ENCODE data around the gene MGAT3. TPM values are rescaled to one million over a fixed set of nuclear protein-coding genes. Genes with fewer than 3 reads are reported as not detected.

The MGAT3 gene
- total and polyA plus RNA-seq, 5 donors, result 7.3 to 11.6 (median 9.2) TPM

- DNase-seq (no peak), ATAC-seq (peak in 1 of 2 donors; percentile 21)
- H3K27ac ChIP-seq (ENCODE audit: low read length), result no peak overlapping the region
- intact Hi-C loops (cut with DNase I), result no loop called here
- H3K27me3 ChIP-seq (ENCODE audit: control insufficient read depth, insufficient read depth), result no peaks in the 10 kb centered on the region
- H3K4me1 ChIP-seq (ENCODE audit: control insufficient read depth, insufficient read depth, low read length), result peaks cover 6% of the 10 kb centered on the region
- H3K4me3 ChIP-seq (ENCODE audit: low read length), result no peak overlapping the region
- WGBS, result 57% methylated on average over 7 of the region's 7 CpGs
- H3K9me3 ChIP-seq (ENCODE audit: control insufficient read depth, low read length), result no peaks in the 10 kb centered on the region
Measured at GRCh38 chr22:39416319-39416718, 40.5 kb upstream of the MGAT3 start.

GRCh38 chr22:39417641-39418040 lies 39.2 kb upstream of the MGAT3 start:
- H3K4me3 ChIP-seq (ENCODE audit: low read length), result no peak overlapping the region
- H3K4me1 ChIP-seq (ENCODE audit: control insufficient read depth, insufficient read depth, low read length), result peaks cover 6% of the 10 kb centered on the region
- WGBS, result 91% methylated on average over 12 of the region's 12 CpGs
- no peak for DNase-seq
- no peaks in the 10 kb centered on the region for H3K27me3 ChIP-seq (ENCODE audit: control insufficient read depth, insufficient read depth)
- no peak for ATAC-seq
- H3K9me3 ChIP-seq (ENCODE audit: control insufficient read depth, low read length), result no peaks in the 10 kb centered on the region
- no peak overlapping the region for H3K27ac ChIP-seq (ENCODE audit: low read length)
- intact Hi-C loops (cut with DNase I), result no loop called here

GRCh38 chr22:39418696-39419095 lies 38.1 kb upstream of the MGAT3 start:
- H3K4me1 ChIP-seq (ENCODE audit: control insufficient read depth, insufficient read depth, low read length), result peaks cover 6% of the 10 kb centered on the region
- no peaks in the 10 kb centered on the region for H3K9me3 ChIP-seq (ENCODE audit: control insufficient read depth, low read length)
- H3K27me3 ChIP-seq (ENCODE audit: control insufficient read depth, insufficient read depth), result no peaks in the 10 kb centered on the region
- intact Hi-C loops (cut with DNase I), result no loop called here
- no peak overlapping the region for H3K4me3 ChIP-seq (ENCODE audit: low read length)
- ATAC-seq (no peak), DNase-seq (no peak)
- WGBS, result 89% methylated on average over 12 of the region's 12 CpGs
- H3K27ac ChIP-seq (ENCODE audit: low read length), result no peak overlapping the region

GRCh38 chr22:39419096-39419495 lies 37.7 kb upstream of the MGAT3 start:
- H3K27me3 ChIP-seq (ENCODE audit: control insufficient read depth, insufficient read depth), result no peaks in the 10 kb centered on the region
- H3K4me1 ChIP-seq (ENCODE audit: control insufficient read depth, insufficient read depth, low read length), result peaks cover 6% of the 10 kb centered on the region
- DNase-seq (no peak), ATAC-seq (no peak)
- intact Hi-C loops (cut with DNase I), result no loop called here
- H3K9me3 ChIP-seq (ENCODE audit: control insufficient read depth, low read length), result no peaks in the 10 kb centered on the region
- H3K27ac ChIP-seq (ENCODE audit: low read length), result no peak overlapping the region
- WGBS, result 94% methylated on average over 6 of the region's 6 CpGs
- H3K4me3 ChIP-seq (ENCODE audit: low read length), result no peak overlapping the region

- intact Hi-C loops (cut with DNase I), result no loop called here
- WGBS, result 90% methylated on average over 5 of the region's 5 CpGs
- ATAC-seq (no peak), DNase-seq (no peak)
- H3K27ac ChIP-seq (ENCODE audit: low read length), result no peak overlapping the region
- H3K4me3 ChIP-seq (ENCODE audit: low read length), result no peak overlapping the region
- H3K4me1 ChIP-seq (ENCODE audit: control insufficient read depth, insufficient read depth, low read length), result peaks cover 6% of the 10 kb centered on the region
- H3K9me3 ChIP-seq (ENCODE audit: control insufficient read depth, low read length), result no peaks in the 10 kb centered on the region
- H3K27me3 ChIP-seq (ENCODE audit: control insufficient read depth, insufficient read depth), result no peaks in the 10 kb centered on the region
Measured at GRCh38 chr22:39419911-39420310, 36.9 kb upstream of the MGAT3 start.

- no peak overlapping the region for H3K27ac ChIP-seq (ENCODE audit: low read length)
- H3K27me3 ChIP-seq (ENCODE audit: control insufficient read depth, insufficient read depth), result no peaks in the 10 kb centered on the region
- 95% methylated on average over 11 of the region's 11 CpGs for WGBS
- intact Hi-C loops (cut with DNase I), result no loop called here
- no peaks in the 10 kb centered on the region for H3K9me3 ChIP-seq (ENCODE audit: control insufficient read depth, low read length)
- H3K4me1 ChIP-seq (ENCODE audit: control insufficient read depth, insufficient read depth, low read length), result no peaks in the 10 kb centered on the region
- H3K4me3 ChIP-seq (ENCODE audit: low read length), result no peak overlapping the region
- ATAC-seq (no peak), DNase-seq (no peak)
Measured at GRCh38 chr22:39421691-39422090, 35.1 kb upstream of the MGAT3 start.

GRCh38 chr22:39422101-39422500 lies 34.7 kb upstream of the MGAT3 start:
- DNase-seq, result no peak
- no peak overlapping the region for H3K27ac ChIP-seq (ENCODE audit: low read length)
- no peak for ATAC-seq
- no peaks in the 10 kb centered on the region for H3K27me3 ChIP-seq (ENCODE audit: control insufficient read depth, insufficient read depth)
- H3K9me3 ChIP-seq (ENCODE audit: control insufficient read depth, low read length), result no peaks in the 10 kb centered on the region
- intact Hi-C loops (cut with DNase I), result no loop called here
- 81% methylated on average over 7 of the region's 7 CpGs for WGBS
- no peak overlapping the region for H3K4me3 ChIP-seq (ENCODE audit: low read length)
- no peaks in the 10 kb centered on the region for H3K4me1 ChIP-seq (ENCODE audit: control insufficient read depth, insufficient read depth, low read length)

GRCh38 chr22:39422721-39423120 lies 34.1 kb upstream of the MGAT3 start:
- WGBS, result 92% methylated on average over 6 of the region's 6 CpGs
- Histone ChIP-seq H3K27me3 (ENCODE audit: control insufficient read depth, insufficient read depth) (no peaks in the 10 kb centered on the region), H3K4me3 (ENCODE audit: low read length) (no peak overlapping the region), H3K4me1 (ENCODE audit: control insufficient read depth, insufficient read depth, low read length) (no peaks in the 10 kb centered on the region), H3K9me3 (ENCODE audit: control insufficient read depth, low read length) (no peaks in the 10 kb centered on the region), H3K27ac (ENCODE audit: low read length) (no peak overlapping the region)
- intact Hi-C loops (cut with DNase I), result no loop called here
- DNase-seq (no peak), ATAC-seq (no peak)

- DNase-seq (no peak), ATAC-seq (no peak)
- no peak overlapping the region for H3K4me3 ChIP-seq (ENCODE audit: low read length)
- intact Hi-C loops (cut with DNase I), result no loop called here
- no peak overlapping the region for H3K27ac ChIP-seq (ENCODE audit: low read length)
- no peaks in the 10 kb centered on the region for H3K9me3 ChIP-seq (ENCODE audit: control insufficient read depth, low read length)
- H3K27me3 ChIP-seq (ENCODE audit: control insufficient read depth, insufficient read depth), result no peaks in the 10 kb centered on the region
- WGBS, result 100% methylated on average over 3 of the region's 3 CpGs
- no peaks in the 10 kb centered on the region for H3K4me1 ChIP-seq (ENCODE audit: control insufficient read depth, insufficient read depth, low read length)
Measured at GRCh38 chr22:39423976-39424375, 32.8 kb upstream of the MGAT3 start.

- no peaks in the 10 kb centered on the region for H3K27me3 ChIP-seq (ENCODE audit: control insufficient read depth, insufficient read depth)
- peaks cover 5% of the 10 kb centered on the region for H3K4me1 ChIP-seq (ENCODE audit: control insufficient read depth, insufficient read depth, low read length)
- intact Hi-C loops (cut with DNase I), result no loop called here
- DNase-seq, result no peak
- ATAC-seq, result no peak
- H3K27ac ChIP-seq (ENCODE audit: low read length), result no peak overlapping the region
- H3K4me3 ChIP-seq (ENCODE audit: low read length), result no peak overlapping the region
- WGBS, result 94% methylated on average over 20 of the region's 20 CpGs
- no peaks in the 10 kb centered on the region for H3K9me3 ChIP-seq (ENCODE audit: control insufficient read depth, low read length)
Measured at GRCh38 chr22:39426380-39427043, 30.3 kb upstream of the MGAT3 start.

GRCh38 chr22:39427751-39428596 lies 28.8 kb upstream of the MGAT3 start:
- Histone ChIP-seq H3K9me3 (ENCODE audit: control insufficient read depth, low read length) (no peaks in the 10 kb centered on the region), H3K27ac (ENCODE audit: low read length) (no peak overlapping the region), H3K4me3 (ENCODE audit: low read length) (no peak overlapping the region), H3K27me3 (ENCODE audit: control insufficient read depth, insufficient read depth) (no peaks in the 10 kb centered on the region), H3K4me1 (ENCODE audit: control insufficient read depth, insufficient read depth, low read length) (peaks cover 9% of the 10 kb centered on the region)
- WGBS, result 83% methylated on average over 13 of the region's 13 CpGs
- intact Hi-C loops (cut with DNase I), result no loop called here
- DNase-seq, result no peak
- ATAC-seq, result no peak
